Type B pancreatic cell (in vitro differentiated cells): Measurements from ENCODE around the gene ZNF226. TPM values are rescaled to one million over a fixed set of nuclear protein-coding genes. Genes with fewer than 3 reads are reported as not detected.
"Not testable (repeated sequence)": the region's sequence is repeated elsewhere in the genome, so short reads cannot be mapped to it uniquely, and the experiment has no call there.

Source experiments
- DNase-seq: peaks from one replicate; pipeline ENCODE4 v3.0.0; 2021; ENCODE audit warnings: mixed read lengths; ENCODE audit not compliant: unreplicated experiment; ENCODE audit errors: extremely low spot score
- H3K27ac Mint-ChIP-seq: 2 replicates; pipeline ENCODE4 v1.8.0; 2021; ENCODE audit warnings: mild to moderate bottlenecking, mixed read lengths
- H3K27me3 Mint-ChIP-seq: 2 replicates; pipeline ENCODE4 v1.8.0; 2021; ENCODE audit warnings: mixed read lengths
- H3K36me3 Mint-ChIP-seq: 2 replicates; pipeline ENCODE4 v1.8.0; 2021; ENCODE audit warnings: mixed read lengths
- H3K4me1 Mint-ChIP-seq: one replicate; pipeline ENCODE4 v1.8.0; 2021; ENCODE audit warnings: mixed read lengths; ENCODE audit not compliant: unreplicated experiment
- H3K4me3 Mint-ChIP-seq: 2 replicates; pipeline ENCODE4 v1.8.0; 2021; ENCODE audit warnings: mild to moderate bottlenecking, mixed read lengths
- H3K9me3 Mint-ChIP-seq: 2 replicates; pipeline ENCODE4 v1.8.0; 2021; ENCODE audit warnings: mixed read lengths
- total RNA-seq: library from RNA; stranded (reverse); gene quantifications from 2 replicates; pipeline ENCODE4 v1.2.1, GENCODE V29; 2021; ENCODE audit warnings: low replicate concordance
- TF ChIP-seq, protein P1 (sequence below): fragments of 200-600 bp; sonication (generic); conservative IDR thresholded peaks from 2 replicates; pipeline ENCODE4 v1.5.0; 2021; ENCODE audit warnings: antibody characterized with exemption, mild to moderate bottlenecking

The ZNF226 gene
- total RNA-seq, 1 donor from 2014 or later, result 28.8 TPM

- H3K36me3 Mint-ChIP-seq, result peaks cover 26% of the 10 kb centered on the region
- no peaks in the 10 kb centered on the region for H3K27me3 Mint-ChIP-seq
- peak overlapping the region; percentile 95 for H3K4me3 Mint-ChIP-seq
- TF ChIP-seq, protein P1, sequence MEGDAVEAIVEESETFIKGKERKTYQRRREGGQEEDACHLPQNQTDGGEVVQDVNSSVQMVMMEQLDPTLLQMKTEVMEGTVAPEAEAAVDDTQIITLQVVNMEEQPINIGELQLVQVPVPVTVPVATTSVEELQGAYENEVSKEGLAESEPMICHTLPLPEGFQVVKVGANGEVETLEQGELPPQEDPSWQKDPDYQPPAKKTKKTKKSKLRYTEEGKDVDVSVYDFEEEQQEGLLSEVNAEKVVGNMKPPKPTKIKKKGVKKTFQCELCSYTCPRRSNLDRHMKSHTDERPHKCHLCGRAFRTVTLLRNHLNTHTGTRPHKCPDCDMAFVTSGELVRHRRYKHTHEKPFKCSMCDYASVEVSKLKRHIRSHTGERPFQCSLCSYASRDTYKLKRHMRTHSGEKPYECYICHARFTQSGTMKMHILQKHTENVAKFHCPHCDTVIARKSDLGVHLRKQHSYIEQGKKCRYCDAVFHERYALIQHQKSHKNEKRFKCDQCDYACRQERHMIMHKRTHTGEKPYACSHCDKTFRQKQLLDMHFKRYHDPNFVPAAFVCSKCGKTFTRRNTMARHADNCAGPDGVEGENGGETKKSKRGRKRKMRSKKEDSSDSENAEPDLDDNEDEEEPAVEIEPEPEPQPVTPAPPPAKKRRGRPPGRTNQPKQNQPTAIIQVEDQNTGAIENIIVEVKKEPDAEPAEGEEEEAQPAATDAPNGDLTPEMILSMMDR, result no peak
- peaks cover 7% of the 10 kb centered on the region for H3K4me1 Mint-ChIP-seq
- H3K9me3 Mint-ChIP-seq, result no peaks in the 10 kb centered on the region
- peak overlapping the region; percentile 80 for H3K27ac Mint-ChIP-seq
- no peak for DNase-seq
These were observed 48.0 kb downstream of the ZNF226 start for GRCh38 chr19:44212866-44213346.

- not testable (repeated sequence) for H3K9me3 Mint-ChIP-seq, H3K4me1 Mint-ChIP-seq, H3K27ac Mint-ChIP-seq, DNase-seq, H3K27me3 Mint-ChIP-seq, H3K4me3 Mint-ChIP-seq
- peaks cover 49% of the 10 kb centered on the region for H3K36me3 Mint-ChIP-seq
These were observed 55.0 kb downstream of the ZNF226 start for GRCh38 chr19:44219926-44220325.

DNA sequence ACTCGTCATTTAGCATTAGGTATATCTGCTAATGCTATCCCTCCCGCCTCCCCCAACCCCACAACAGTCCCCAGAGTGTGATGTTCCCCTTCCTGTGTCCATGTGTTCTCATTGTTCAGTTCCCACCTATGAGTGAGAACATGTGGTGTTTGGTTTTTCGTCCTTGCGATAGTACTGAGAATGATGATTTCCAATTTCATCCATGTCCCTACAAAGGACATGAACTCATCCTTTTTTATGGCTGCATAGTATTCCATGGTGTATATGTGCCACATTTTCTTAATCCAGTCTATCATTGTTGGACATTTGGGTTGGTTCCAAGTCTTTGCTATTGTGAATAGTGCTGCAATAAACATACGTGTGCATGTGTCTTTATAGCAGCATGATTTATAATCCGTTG is 55.9 kb downstream of the ZNF226 start:
- H3K27ac Mint-ChIP-seq, H3K27me3 Mint-ChIP-seq, H3K4me3 Mint-ChIP-seq, DNase-seq, H3K4me1 Mint-ChIP-seq, H3K9me3 Mint-ChIP-seq: not testable (repeated sequence)
- peaks cover 51% of the 10 kb centered on the region for H3K36me3 Mint-ChIP-seq

GRCh38 chr19:44221291-44221690 is 56.4 kb downstream of the ZNF226 start:
- H3K27me3 Mint-ChIP-seq, DNase-seq, H3K9me3 Mint-ChIP-seq, H3K4me1 Mint-ChIP-seq, H3K27ac Mint-ChIP-seq, H3K4me3 Mint-ChIP-seq: not testable (repeated sequence)
- peaks cover 51% of the 10 kb centered on the region for H3K36me3 Mint-ChIP-seq

Other genes with a start within 250 kb of the ZNF226 start
- 13.9 and 19.2 TPM in 2 replicates for gene ZNF45, start 229.8 kb upstream of the ZNF226 start, total RNA-seq
- 7.6 and 12.2 TPM in 2 replicates for gene ZNF221, start 213.9 kb upstream of the ZNF226 start, total RNA-seq
- 9.8 and 10.3 TPM in 2 replicates for gene ZNF155, start 180.9 kb upstream of the ZNF226 start, total RNA-seq
- 5.0 and 6.5 TPM in 2 replicates for gene ZNF230, start 162.1 kb upstream of the ZNF226 start, total RNA-seq
- gene ZNF222, start 139.7 kb upstream of the ZNF226 start, total RNA-seq, result 6.7 and 7.9 TPM in 2 replicates
- 8.4 and 10.0 TPM in 2 replicates for gene ZNF223, start 113.1 kb upstream of the ZNF226 start, total RNA-seq
- 4.9 and 5.2 TPM in 2 replicates for gene ZNF284, start 92.9 kb upstream of the ZNF226 start, total RNA-seq
- gene ZNF224, start 70.7 kb upstream of the ZNF226 start, total RNA-seq, result 28.9 and 32.8 TPM in 2 replicates
- 5.8 and 8.4 TPM in 2 replicates for gene ZNF225, start 51.7 kb upstream of the ZNF226 start, total RNA-seq
- 17.2 and 20.7 TPM in 2 replicates for gene ZNF234, start 23.5 kb upstream of the ZNF226 start, total RNA-seq
- 21.3 and 32.1 TPM in 2 replicates for gene ZNF227, start 47.4 kb downstream of the ZNF226 start, total RNA-seq
- 3.2 and 4.4 TPM in 2 replicates for gene ZNF233, start 94.8 kb downstream of the ZNF226 start, total RNA-seq
- gene ZNF235, start 139.9 kb downstream of the ZNF226 start, total RNA-seq, result 7.4 and 11.2 TPM in 2 replicates
- 8.0 and 9.8 TPM in 2 replicates for gene ZNF112, start 191.6 kb downstream of the ZNF226 start, total RNA-seq
- 9.6 and 10.4 TPM in 2 replicates for gene ZNF285, start 236.5 kb downstream of the ZNF226 start, total RNA-seq